ENCODE results near the gene MAK. TPM values are rescaled to one million over a fixed set of nuclear protein-coding genes. Genes with fewer than 3 reads are reported as not detected.

The MAK gene
- total and polyA plus RNA-seq, 2 experiments from 2014 or later = 0.18 to 0.77 TPM

GRCh38 chr6:10847684-10848083, 9.3 kb upstream of the MAK start:
- H3K27me3 ChIP-seq = no peaks in the 10 kb centered on the region
- peak; percentile 27 for TF ChIP-seq CTCF (IDR thresholded peaks at IDR 0.05; ENCODE audit: low read depth, low read length)
- no peaks in the 10 kb centered on the region for H3K9me3 ChIP-seq (ENCODE audit: low read depth)
- peak in 1 of 2 donors; percentile 18 for DNase-seq (ENCODE audit: low read depth in 1 of 2, low spot score in 1 of 2)
- no peak overlapping the region for H3K27ac ChIP-seq
- H3K4me1 ChIP-seq (ENCODE audit: low read depth) = no peaks in the 10 kb centered on the region
- no peak overlapping the region for H3K4me3 ChIP-seq
- H3K36me3 ChIP-seq = no peaks in the 10 kb centered on the region

- no peaks in the 10 kb centered on the region for H3K9me3 ChIP-seq (ENCODE audit: low read depth)
- H3K27me3 ChIP-seq = peaks cover 9% of the 10 kb centered on the region
- TF ChIP-seq CTCF (IDR thresholded peaks at IDR 0.05; ENCODE audit: low read depth, low read length) = no peak
- no peak overlapping the region for H3K4me3 ChIP-seq
- H3K4me1 ChIP-seq (ENCODE audit: low read depth) = no peaks in the 10 kb centered on the region
- no peak overlapping the region for H3K27ac ChIP-seq
- DNase-seq (ENCODE audit: low read depth in 1 of 2, low spot score in 1 of 2) = no peak
- H3K36me3 ChIP-seq = no peaks in the 10 kb centered on the region
Measured at GRCh38 chr6:10843554-10843953, 5.2 kb upstream of the MAK start.

GRCh38 chr6:10838794-10839333, 525 bp upstream of the MAK start:
- TF ChIP-seq CTCF (IDR thresholded peaks at IDR 0.05; ENCODE audit: low read depth, low read length) = no peak
- Histone ChIP-seq H3K27ac (no peak overlapping the region), H3K27me3 (peaks cover 9% of the 10 kb centered on the region), H3K4me3 (peak overlapping the region; percentile 71), H3K9me3 (ENCODE audit: low read depth) (no peaks in the 10 kb centered on the region), H3K4me1 (ENCODE audit: low read depth) (peaks cover 9% of the 10 kb centered on the region), H3K36me3 (no peaks in the 10 kb centered on the region)
- DNase-seq (ENCODE audit: low read depth in 1 of 2, low spot score in 1 of 2) = no peak

GRCh38 chr6:10837622-10837994, 731 bp downstream of the MAK start:
- Histone ChIP-seq H3K4me1 (ENCODE audit: low read depth) (peaks cover 9% of the 10 kb centered on the region), H3K4me3 (peak overlapping the region; percentile 71), H3K27ac (no peak overlapping the region), H3K9me3 (ENCODE audit: low read depth) (no peaks in the 10 kb centered on the region), H3K36me3 (no peaks in the 10 kb centered on the region), H3K27me3 (peaks cover 9% of the 10 kb centered on the region)
- DNase-seq (ENCODE audit: low read depth in 1 of 2, low spot score in 1 of 2) = peak; percentile 13 to 40
- TF ChIP-seq CTCF (IDR thresholded peaks at IDR 0.05; ENCODE audit: low read depth, low read length) = no peak

GRCh38 chr6:10837009-10837621, 1.2 kb downstream of the MAK start:
- peak; percentile 9 to 55 for DNase-seq (ENCODE audit: low read depth in 1 of 2, low spot score in 1 of 2)
- Histone ChIP-seq H3K4me3 (peak overlapping the region; percentile 71), H3K36me3 (no peaks in the 10 kb centered on the region), H3K9me3 (ENCODE audit: low read depth) (no peaks in the 10 kb centered on the region), H3K4me1 (ENCODE audit: low read depth) (peaks cover 9% of the 10 kb centered on the region), H3K27ac (no peak overlapping the region), H3K27me3 (peaks cover 9% of the 10 kb centered on the region)
- TF ChIP-seq CTCF (IDR thresholded peaks at IDR 0.05; ENCODE audit: low read depth, low read length) = no peak
